NB4 (cell line): Measurements from ENCODE around the gene TMPRSS3.

ENCODE experiments used
- DNase-seq: peaks from one replicate; pipeline ENCODE4 v3.0.0; 2010; ENCODE audit warnings: low read depth
- H3K4me3 ChIP-seq: one replicate; pipeline ENCODE4 v1.5.1; 2011; ENCODE audit warnings: mild to moderate bottlenecking, low read depth, low read length, moderate library complexity
- CTCF ChIP-seq: IDR thresholded peaks from one replicate; pipeline ENCODE4 v1.5.1; 2012; ENCODE audit warnings: low read depth, low read length
- MAX ChIP-seq: IDR thresholded peaks from 2 replicates; pipeline ENCODE4 v1.6.1; 2011; ENCODE audit warnings: low read depth, low read length
- MYC ChIP-seq: IDR thresholded peaks from 2 replicates; pipeline ENCODE4 v1.6.1; 2011; ENCODE audit warnings: low read depth, low read length
- POLR2A ChIP-seq: IDR thresholded peaks from 2 replicates; pipeline ENCODE4 v1.6.1; 2011; ENCODE audit warnings: mild to moderate bottlenecking; ENCODE audit not compliant: insufficient read length; ENCODE audit errors: extremely low read depth

TMPRSS3 gene

GRCh38 chr21:42405064-42406013 lies 9.5 kb upstream of the TMPRSS3 start:
- TF ChIP-seq POLR2A (no peak), MAX (no peak), CTCF (no peak), MYC (no peak)
- no peak for DNase-seq
- no peak overlapping the region for H3K4me3 ChIP-seq

GRCh38 chr21:42404539-42404938 lies 8.7 kb upstream of the TMPRSS3 start:
- DNase-seq, result no peak
- TF ChIP-seq MAX (no peak), MYC (no peak), CTCF (no peak), POLR2A (no peak)
- H3K4me3 ChIP-seq, result no peak overlapping the region

GRCh38 chr21:42403611-42404231 lies 7.9 kb upstream of the TMPRSS3 start, which contains the start of gene UBASH3A:
TSS of gene UBASH3A (plus strand) at chr21:42403902. CDS start at chr21:42403946, 44 bp downstream.
- no peak for TF ChIP-seq POLR2A
- TF ChIP-seq MAX, result no peak
- TF ChIP-seq MYC, result no peak
- no peak for TF ChIP-seq CTCF
- H3K4me3 ChIP-seq, result no peak within 1 kb of the TSS
- DNase-seq, result no peak

GRCh38 chr21:42401820-42402251 lies 6.0 kb upstream of the TMPRSS3 start:
- DNase-seq, result no peak
- H3K4me3 ChIP-seq, result no peak overlapping the region
- TF ChIP-seq MYC, result no peak
- TF ChIP-seq MAX, result no peak
- TF ChIP-seq CTCF, result no peak
- no peak for TF ChIP-seq POLR2A

GRCh38 chr21:42401154-42401553 lies 5.3 kb upstream of the TMPRSS3 start:
- no peak overlapping the region for H3K4me3 ChIP-seq

More at GRCh38 chr21:42401154-42401553, 5.3 kb upstream of the TMPRSS3 start:
- TF ChIP-seq MYC, result no peak
- no peak for TF ChIP-seq POLR2A
- TF ChIP-seq MAX, result no peak
- no peak for TF ChIP-seq CTCF
- DNase-seq, result no peak
